Middle frontal gyrus (tissue), 1 donor: ENCODE data around the gene ZNRF2.
"Not testable (repeated sequence)": the region's sequence is repeated elsewhere in the genome, so short reads cannot be mapped to it uniquely, and the experiment has no call there.

ENCODE experiments used
- DNase-seq: peaks from one replicate; pipeline ENCODE4 v3.0.0-alpha.2; 2015; ENCODE audit warnings: low spot score; ENCODE audit errors: extremely low spot score

Gene ZNRF2

GRCh38 chr7:30353932-30354607 is 69.7 kb downstream of the ZNRF2 start:
- no peak for DNase-seq

GRCh38 chr7:30354791-30355190 is 70.4 kb downstream of the ZNRF2 start:
- no peak for DNase-seq

GRCh38 chr7:30359957-30360356 is 75.6 kb downstream of the ZNRF2 start:
- no peak for DNase-seq

GRCh38 chr7:30363778-30364563 is 79.6 kb downstream of the ZNRF2 start:
- DNase-seq, result no peak

- DNase-seq, result no peak
Measured at GRCh38 chr7:30364773-30365172, 80.4 kb downstream of the ZNRF2 start.

GRCh38 chr7:30365621-30366020 is 81.2 kb downstream of the ZNRF2 start:
- DNase-seq, result no peak

GRCh38 chr7:30366606-30367005 is 82.2 kb downstream of the ZNRF2 start:
- no peak for DNase-seq

- DNase-seq, result no peak
Measured at GRCh38 chr7:30367561-30367960, 83.2 kb downstream of the ZNRF2 start.

GRCh38 chr7:30369879-30370278 is 85.5 kb downstream of the ZNRF2 start:
- DNase-seq, result no peak

GRCh38 chr7:30371321-30371720 is 86.9 kb downstream of the ZNRF2 start:
- no peak for DNase-seq

- DNase-seq, result no peak
Measured at GRCh38 chr7:30378275-30378674, 93.9 kb downstream of the ZNRF2 start.

GRCh38 chr7:30379131-30379530 is 94.7 kb downstream of the ZNRF2 start:
- DNase-seq, result no peak

- no peak for DNase-seq
Measured at GRCh38 chr7:30379741-30380140, 95.3 kb downstream of the ZNRF2 start.

GRCh38 chr7:30380294-30380693 is 95.9 kb downstream of the ZNRF2 start:
- DNase-seq, result no peak

GRCh38 chr7:30380824-30381223 is 96.4 kb downstream of the ZNRF2 start:
- DNase-seq, result not testable (repeated sequence)

- DNase-seq, result no peak
Measured at GRCh38 chr7:30382607-30383006, 98.2 kb downstream of the ZNRF2 start.

- no peak for DNase-seq
Measured at GRCh38 chr7:30389791-30390190, 105.4 kb downstream of the ZNRF2 start.

- no peak for DNase-seq
Measured at GRCh38 chr7:30390736-30391636, 106.6 kb downstream of the ZNRF2 start.

- no peak for DNase-seq
Measured at GRCh38 chr7:30391806-30392205, 107.4 kb downstream of the ZNRF2 start.

GRCh38 chr7:30395676-30396075 is 111.3 kb downstream of the ZNRF2 start:
- no peak for DNase-seq

GRCh38 chr7:30396389-30396788 is 112.0 kb downstream of the ZNRF2 start:
- DNase-seq, result no peak

- no peak for DNase-seq
Measured at GRCh38 chr7:30403477-30403876, 119.1 kb downstream of the ZNRF2 start.
